SK-N-SH (cell line): Measurements from ENCODE around the gene BORA.

Experiments used
- EZH2phosphoT487 ChIP-seq: fragments of 200-600 bp; sonication (generic); IDR thresholded peaks from 2 replicates; pipeline ENCODE4 v1.6.1; 2017; ENCODE audit warnings: low read depth, mixed run types, mild to moderate bottlenecking, antibody characterized with exemption, moderate library complexity, borderline replicate concordance
- FOXJ3 ChIP-seq: sonication (generic); formaldehyde crosslinking; IDR thresholded peaks from 2 replicates; pipeline ENCODE4 v1.5.1; 2020; ENCODE audit warnings: mild to moderate bottlenecking, missing genetic modification reagents
- FOXM1 ChIP-seq: IDR thresholded peaks from 2 replicates; pipeline ENCODE4 v1.4.0; 2012; ENCODE audit warnings: low read depth, mild to moderate bottlenecking
- TEAD4 ChIP-seq: IDR thresholded peaks from 2 replicates; pipeline ENCODE4 v1.4.0; 2012; ENCODE audit warnings: mild to moderate bottlenecking, borderline replicate concordance; ENCODE audit not compliant: insufficient read depth
- YY1 ChIP-seq: IDR thresholded peaks from 2 replicates; pipeline ENCODE4 v1.4.0; 2012; ENCODE audit warnings: low read depth, mild to moderate bottlenecking
- TF ChIP-seq, protein P1 (sequence below): fragments of 200-600 bp; sonication (generic); IDR thresholded peaks from 2 replicates; pipeline ENCODE4 v1.6.1; 2017; ENCODE audit warnings: antibody characterized with exemption, mild to moderate bottlenecking, moderate library complexity
- TF ChIP-seq, protein P2 (sequence below): IDR thresholded peaks from 2 replicates; pipeline ENCODE4 v1.4.0; 2012; ENCODE audit warnings: low read depth, borderline replicate concordance
- TF ChIP-seq, protein P3 (sequence below): IDR thresholded peaks from 2 replicates; pipeline ENCODE4 v1.4.0; 2012; ENCODE audit warnings: low read depth

DNA sequence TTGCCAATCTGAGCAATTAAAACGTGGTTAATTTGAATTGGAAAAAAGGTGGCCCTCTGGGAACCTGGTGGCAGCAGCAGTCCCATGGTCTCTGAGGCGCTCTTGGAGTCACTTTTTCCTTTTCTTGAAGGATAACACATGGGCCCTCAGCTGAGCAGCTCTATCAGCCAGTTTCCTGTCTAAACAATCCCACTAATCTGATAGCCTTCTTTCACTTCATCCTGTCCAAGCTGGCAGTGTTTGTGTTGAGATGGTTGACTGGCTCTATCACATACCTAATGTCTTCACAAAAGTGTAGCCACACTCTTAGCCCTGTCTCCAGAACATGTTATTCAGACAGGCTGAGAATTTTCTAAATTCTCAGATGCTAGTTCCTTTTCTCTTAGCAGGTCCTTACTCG, 10.9 kb upstream of the BORA start:
- TF ChIP-seq FOXM1 (no peak), TEAD4 (no peak), FOXJ3 (CRISPR knock-in tag) (no peak), YY1 (no peak), EZH2phosphoT487 (no peak)
- TF ChIP-seq, protein P1, sequence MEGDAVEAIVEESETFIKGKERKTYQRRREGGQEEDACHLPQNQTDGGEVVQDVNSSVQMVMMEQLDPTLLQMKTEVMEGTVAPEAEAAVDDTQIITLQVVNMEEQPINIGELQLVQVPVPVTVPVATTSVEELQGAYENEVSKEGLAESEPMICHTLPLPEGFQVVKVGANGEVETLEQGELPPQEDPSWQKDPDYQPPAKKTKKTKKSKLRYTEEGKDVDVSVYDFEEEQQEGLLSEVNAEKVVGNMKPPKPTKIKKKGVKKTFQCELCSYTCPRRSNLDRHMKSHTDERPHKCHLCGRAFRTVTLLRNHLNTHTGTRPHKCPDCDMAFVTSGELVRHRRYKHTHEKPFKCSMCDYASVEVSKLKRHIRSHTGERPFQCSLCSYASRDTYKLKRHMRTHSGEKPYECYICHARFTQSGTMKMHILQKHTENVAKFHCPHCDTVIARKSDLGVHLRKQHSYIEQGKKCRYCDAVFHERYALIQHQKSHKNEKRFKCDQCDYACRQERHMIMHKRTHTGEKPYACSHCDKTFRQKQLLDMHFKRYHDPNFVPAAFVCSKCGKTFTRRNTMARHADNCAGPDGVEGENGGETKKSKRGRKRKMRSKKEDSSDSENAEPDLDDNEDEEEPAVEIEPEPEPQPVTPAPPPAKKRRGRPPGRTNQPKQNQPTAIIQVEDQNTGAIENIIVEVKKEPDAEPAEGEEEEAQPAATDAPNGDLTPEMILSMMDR: no peak
- TF ChIP-seq, protein P2, sequence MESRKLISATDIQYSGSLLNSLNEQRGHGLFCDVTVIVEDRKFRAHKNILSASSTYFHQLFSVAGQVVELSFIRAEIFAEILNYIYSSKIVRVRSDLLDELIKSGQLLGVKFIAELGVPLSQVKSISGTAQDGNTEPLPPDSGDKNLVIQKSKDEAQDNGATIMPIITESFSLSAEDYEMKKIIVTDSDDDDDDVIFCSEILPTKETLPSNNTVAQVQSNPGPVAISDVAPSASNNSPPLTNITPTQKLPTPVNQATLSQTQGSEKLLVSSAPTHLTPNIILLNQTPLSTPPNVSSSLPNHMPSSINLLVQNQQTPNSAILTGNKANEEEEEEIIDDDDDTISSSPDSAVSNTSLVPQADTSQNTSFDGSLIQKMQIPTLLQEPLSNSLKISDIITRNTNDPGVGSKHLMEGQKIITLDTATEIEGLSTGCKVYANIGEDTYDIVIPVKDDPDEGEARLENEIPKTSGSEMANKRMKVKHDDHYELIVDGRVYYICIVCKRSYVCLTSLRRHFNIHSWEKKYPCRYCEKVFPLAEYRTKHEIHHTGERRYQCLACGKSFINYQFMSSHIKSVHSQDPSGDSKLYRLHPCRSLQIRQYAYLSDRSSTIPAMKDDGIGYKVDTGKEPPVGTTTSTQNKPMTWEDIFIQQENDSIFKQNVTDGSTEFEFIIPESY: no peak
- TF ChIP-seq, protein P3, sequence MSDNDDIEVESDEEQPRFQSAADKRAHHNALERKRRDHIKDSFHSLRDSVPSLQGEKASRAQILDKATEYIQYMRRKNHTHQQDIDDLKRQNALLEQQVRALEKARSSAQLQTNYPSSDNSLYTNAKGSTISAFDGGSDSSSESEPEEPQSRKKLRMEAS: no peak
